T follicular helper cell (primary cell): ENCODE data around the gene SYT2.
"Not testable (repeated sequence)": the region's sequence is repeated elsewhere in the genome, so short reads cannot be mapped to it uniquely, and the experiment has no call there.

Experiments used
- DNase-seq: peaks from one replicate; pipeline ENCODE4 v3.0.0-alpha.2; 2020; ENCODE audit warnings: low read depth

Gene SYT2

DNA sequence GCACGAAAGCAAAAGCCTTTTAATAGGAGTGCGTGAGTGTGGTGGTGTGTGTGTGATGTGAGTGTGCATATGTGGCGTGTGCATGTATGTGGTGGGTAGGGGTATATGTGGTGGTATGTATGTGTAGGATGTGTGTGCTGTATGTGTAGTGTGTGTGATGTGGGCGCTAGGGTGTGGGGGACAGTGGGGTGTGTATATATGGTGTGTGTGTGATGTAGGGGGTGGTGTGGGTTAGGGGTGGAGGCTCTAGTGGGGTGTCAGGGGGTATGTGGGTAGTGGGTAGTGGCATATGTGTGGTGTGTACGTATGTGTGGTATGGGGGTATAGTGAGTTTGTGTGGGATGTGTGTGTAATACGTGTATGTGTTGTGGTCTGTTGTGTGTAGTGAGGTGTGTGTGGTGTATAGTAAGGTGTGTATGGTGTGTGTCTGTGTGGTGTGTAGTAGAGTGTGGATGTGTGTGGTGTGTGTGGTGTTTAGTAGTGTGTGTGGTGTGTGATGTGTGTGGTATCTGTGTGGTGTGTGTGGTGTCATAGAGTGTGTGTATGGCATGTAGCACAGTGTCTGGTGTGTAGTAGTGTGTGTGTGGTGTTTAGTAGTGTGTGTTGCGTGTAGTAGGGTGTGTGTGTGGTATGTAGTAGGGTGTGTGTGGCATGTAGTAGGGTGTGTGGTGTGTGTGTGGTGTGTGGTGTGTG is 86.0 kb downstream of the SYT2 start:
- no peak for DNase-seq

DNA sequence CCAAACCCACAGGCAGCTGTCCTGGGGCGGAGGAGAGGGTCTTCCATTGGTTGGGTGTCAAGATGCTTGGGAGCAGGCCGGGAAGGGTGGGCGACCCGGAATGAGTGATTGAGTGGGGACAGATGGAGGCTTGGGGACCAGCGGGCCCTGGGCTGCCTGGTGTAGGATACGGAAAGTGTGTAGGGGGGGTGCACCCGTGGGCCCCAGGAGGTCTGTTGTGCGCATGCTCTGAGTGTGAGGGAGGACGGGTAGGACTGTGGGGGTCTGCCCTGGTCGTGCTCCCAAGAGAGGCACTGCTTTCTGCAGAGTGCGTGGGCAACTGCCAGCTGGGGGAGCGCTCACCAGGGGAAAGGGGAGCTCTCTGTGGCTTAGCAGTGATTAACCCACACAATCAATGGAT is 86.8 kb downstream of the SYT2 start:
- not testable (repeated sequence) for DNase-seq

DNA sequence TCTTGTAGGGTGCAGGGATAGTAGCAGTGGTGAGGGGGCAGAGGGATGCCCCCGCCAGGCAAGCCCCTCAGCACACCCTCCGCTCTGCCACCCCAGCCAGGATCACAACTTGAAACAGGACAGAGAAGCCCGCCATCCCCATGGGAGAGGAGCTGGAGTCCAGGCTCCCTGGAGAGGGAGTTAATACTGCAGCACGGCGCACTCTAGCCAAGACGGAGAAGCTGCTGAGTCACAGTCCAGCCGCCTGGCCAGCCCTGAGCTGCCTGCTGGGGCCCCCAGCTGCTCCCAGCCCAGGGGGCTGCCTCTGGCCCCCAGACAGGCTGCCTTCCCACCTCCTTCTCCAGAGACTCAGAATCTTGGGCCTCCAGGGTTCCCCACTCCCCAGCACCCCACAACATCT is 87.2 kb downstream of the SYT2 start:
- no peak for DNase-seq

DNA sequence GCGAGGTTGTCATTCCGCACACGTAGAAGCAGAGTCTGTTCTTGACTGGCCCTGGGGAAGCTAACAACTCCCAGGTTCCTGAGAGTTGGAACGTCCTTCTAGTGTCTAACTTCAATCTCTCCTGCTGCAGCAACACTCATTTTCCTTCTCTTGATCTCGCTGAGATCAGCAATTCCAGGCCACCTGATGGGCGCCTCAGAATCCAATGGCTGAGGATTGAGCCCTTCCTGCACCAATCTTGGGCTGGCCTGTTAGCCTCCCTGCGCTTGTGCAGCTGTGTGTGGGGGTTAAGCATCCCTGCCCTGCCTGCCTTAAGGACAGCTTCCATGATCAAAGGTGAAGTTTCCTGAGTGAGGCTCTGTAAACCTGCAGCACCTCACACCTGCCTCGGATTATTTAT is 87.9 kb downstream of the SYT2 start:
- DNase-seq = no peak

DNA sequence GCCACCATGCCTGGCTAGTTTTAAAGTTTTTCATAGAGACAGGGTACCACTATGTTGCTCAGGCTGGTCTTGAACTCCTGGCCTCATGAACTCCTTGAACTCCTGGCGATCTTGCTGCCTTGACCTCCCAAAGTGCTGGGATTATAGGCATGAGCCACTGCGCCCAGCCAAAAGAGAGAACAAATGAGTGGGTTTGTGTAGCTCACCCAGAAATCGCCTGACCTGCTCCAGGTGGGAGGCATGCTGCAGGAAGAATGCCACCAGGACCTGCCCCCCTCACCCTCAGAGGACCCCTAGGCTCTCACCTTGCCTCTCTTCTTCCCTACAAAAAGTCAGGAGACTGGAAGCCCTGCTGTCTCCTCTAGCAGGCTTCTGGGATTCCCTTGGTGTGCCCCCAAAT is 88.8 kb downstream of the SYT2 start:
- no peak for DNase-seq

DNA sequence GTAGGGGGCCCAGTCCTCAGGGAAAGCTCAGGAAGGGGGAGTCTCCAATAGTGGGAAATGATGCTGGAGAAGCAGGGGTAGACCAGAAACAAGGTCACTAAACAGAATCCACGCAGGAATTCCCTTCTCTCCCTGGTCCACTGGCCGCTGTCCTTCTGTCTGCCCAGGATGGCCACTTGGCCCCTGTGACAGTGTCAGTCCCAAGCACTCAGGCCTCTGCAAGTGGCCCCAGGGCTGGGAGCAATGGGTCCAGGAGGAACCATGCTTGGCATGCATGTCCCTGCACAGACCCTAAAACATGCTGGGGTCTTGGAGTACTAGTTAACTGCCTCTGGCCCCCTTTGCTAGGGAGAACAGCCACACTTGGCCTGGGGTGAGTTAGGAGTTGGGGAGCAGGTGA is 90.2 kb downstream of the SYT2 start:
- DNase-seq = not testable (repeated sequence)

DNA sequence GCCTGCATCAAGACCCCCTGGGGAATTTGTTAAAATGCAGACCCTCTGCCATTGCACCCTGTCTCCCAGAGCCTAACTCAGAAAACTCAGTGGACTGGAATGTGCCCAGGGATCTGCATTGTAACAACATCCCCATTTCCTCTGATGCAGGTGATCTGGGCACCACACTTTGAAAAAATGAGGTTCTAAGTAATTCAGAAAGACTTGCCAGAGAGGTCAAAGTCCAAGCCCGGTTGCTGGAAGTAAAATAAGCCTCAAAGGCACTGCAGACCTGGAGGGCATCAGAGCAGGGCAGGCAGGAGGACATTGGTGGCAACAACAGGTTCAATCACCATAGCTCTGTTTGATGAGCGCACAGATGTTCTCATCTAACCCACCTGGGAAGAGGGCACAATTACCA is 90.7 kb downstream of the SYT2 start:
- no peak for DNase-seq

DNA sequence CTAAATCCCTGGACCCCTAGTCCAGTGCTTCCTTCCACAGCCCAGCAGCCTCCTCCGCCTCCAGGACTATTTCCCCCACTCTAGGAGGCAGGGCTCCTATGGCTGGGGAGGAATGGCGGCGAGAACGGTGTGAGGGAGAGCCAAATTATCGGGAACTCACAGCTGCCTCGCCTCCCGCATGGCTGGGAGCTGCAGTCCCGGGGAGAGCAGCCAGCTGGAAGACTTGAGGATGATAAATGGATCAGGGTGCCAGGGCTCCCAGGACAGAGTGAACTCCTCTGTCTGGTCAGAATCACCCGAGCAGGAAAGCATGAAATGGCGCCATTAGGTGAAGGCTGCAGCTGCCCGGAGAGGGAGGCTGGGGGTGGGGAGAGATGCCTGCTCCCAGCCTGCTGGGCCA is 91.2 kb downstream of the SYT2 start:
- DNase-seq = not testable (repeated sequence)

DNA sequence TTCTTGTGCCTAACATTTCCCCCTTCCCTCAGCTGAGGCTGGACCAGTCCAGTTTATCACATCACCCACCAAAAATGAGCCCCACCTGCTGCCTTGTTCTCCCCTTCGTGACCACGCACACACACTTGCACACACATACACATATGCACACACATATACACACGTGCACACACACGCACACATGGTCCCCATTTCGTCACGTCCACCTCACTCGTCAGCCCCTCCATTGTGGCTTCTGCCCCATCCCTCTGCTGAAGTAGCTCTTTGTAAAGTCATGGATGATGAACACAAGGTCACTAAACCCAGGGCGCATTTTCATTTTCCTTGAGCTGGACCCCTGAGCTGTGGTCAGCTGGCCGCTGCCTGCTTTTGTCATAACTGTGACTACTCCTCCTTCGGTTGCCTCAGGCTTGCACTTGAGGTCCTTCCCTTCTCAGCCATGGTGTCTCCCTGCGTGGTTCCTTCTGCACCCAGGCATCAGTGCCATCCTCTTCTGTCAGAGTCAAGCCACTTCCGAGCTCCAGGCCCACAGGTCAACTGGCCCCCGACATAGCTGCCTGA is 93.8 kb downstream of the SYT2 start:
- no peak for DNase-seq

DNA sequence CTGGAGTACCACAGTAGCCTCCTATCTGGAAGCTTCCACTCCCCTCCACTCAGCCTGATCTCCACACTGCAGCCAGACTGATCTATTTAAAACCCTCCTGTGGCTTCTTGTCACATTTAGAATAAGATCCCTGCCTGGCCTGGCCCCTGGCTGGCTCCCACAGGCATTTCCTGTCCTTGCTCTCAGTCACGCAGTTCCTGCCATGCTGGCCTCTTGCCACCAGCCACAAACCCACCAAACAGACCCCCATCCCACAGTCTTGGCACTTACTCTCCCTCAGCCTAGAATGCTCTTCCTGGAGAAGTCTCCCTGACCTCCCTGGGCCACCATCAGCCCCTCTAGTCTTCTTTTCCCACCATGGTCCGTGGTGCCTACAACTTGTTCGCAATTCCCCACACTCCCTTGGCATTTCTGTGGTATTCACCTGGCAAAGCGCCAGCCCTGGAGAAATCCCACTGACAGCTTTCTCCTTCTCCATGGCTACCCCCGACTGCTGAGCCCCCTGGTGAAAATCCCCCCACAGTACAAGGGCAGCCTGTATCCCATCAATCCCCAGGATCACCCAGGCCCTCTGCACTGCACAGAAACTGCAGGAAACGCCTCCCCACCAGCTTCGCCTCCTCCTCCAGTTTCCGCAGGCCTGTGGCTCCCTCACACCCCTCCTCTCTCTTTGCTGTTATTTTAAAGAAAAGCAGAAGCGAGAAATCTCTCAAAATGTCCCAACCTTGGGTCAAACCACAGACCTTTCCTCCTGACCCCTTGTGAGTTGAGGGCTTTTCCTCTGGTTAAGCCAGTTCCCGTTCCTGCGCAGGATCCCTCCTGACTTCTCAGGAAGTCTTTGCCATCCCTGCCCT is 94.5 kb downstream of the SYT2 start:
- DNase-seq = no peak

DNA sequence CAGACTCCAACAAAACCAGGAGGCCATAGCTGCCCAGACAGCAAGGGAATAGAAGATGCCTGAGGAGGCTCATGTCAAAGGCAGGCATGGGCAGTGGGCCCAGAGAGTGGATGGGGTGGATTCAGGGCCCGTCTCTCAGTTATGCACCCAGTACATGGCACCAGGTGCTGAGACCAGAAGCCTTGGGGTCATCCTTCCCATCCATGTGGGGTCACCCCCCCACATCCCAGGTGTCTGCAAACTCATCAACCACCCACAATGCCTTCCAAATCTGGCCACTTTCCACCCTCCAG is 95.1 kb downstream of the SYT2 start:
- not testable (repeated sequence) for DNase-seq

DNA sequence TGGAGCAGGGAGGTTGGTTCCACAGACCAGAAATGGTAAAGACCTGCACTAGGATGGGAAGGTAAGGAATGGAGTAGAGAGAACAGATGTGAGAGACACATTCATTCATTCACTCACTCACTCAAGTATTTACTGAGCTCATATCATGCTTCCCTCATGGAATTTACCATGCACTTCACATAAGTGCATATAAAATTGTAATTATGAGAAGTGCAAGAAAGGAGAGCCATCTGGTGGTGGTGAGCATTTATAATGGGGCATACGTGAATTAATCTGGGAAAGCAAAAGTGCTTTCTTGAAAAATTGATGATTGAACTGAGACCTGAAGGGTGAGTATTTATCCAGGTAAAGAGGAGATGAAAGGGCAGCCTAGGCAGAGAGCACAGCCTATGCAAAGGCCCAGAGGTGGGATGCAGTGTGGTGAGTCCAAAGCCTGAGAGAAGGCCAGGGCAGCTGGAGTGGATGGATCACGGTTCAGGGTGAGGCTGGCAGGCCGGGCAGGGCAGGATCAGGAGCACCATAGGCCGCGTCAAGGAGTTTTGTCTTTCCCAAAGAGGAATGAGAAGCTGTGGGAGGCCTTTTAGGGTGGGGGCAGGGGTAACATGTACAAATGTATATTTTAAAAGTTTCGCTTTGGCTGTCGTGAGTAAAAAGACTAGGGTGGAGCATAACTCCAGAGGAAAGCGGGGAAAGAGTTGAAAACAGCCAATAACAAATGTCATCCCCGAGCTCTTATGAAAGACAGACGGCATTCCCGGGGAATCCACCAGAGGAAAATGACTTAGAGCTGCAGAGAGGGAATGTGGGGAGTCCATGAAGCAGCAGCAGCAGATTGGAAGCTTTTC is 95.7 kb downstream of the SYT2 start:
- DNase-seq = not testable (repeated sequence)

DNA sequence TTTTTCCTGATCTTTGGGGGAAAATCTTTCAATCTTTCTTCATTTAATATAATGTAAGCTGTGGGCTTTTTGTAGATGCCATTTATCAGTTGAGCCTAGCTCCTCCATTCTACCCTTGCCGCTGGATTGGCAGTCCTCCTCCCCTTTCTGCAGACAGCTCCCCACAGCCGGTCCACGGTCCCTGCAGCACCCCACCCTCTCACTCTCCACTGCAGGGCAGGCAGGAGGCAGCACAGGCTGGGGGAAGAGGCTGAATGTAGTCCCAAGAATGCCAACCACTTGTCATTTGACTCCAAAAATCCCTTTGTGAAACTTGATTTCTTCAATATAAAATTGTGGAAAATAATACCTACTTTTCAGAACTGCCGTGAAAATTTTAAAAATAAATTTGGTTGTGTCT is 96.7 kb downstream of the SYT2 start:
- DNase-seq = no peak

DNA sequence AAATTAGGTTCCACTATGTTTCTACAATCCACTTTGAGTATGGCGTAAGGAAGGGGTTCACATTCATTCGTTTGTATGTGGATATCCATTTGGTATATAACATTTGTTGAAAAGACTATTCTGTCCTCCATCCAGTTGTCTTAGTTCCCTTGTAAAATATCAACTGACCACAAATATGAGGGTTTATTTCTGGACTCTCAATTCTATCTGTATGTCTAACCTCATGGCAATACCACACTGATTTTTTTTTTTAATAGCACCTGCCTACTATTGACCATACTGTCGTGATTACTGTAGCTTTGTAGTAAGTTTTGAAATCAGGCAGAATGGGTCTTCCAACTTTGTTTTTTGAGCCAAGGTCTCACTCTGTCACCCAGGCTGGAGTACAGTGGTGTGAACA is 98.2 kb downstream of the SYT2 start:
- not testable (repeated sequence) for DNase-seq

DNA sequence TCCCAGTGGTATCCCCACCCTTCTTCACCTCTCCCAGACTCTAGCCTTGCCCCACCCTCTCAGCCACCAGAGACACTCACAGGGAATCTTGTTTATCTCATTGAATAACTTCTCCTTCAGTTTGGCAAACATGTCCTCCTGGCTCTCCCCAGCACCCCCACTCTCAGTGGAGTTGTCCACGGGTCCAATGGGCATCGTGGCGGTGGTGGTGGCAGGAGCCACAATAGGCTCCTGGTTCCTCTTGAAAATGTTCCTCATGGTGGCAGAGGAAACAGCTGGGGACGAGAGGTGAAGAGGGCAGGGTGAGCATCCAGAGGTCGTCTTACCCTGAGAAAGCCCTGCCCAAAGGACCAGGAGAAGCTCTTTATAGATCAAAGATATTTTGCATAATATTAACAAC is 104.7 kb downstream of the SYT2 start:
- no peak for DNase-seq

DNA sequence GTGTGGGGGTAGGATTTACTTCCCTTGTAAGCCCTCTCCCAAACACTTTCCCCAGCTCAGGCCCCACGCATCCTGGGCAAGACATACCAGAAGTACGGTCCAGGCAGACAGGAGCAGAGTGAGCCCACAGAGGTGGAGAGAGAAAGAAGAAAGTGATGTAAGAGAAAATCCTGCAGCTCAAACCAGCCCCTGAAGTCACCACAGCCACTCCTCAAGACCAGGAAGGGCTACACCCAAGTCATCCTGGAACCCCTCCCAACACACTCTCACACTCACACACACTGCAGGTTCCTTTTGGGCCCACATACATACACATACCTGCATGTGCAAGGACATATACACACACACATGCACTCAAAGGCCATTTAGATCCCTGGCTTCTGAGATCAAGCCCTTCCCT is 106.8 kb downstream of the SYT2 start:
- no peak for DNase-seq

DNA sequence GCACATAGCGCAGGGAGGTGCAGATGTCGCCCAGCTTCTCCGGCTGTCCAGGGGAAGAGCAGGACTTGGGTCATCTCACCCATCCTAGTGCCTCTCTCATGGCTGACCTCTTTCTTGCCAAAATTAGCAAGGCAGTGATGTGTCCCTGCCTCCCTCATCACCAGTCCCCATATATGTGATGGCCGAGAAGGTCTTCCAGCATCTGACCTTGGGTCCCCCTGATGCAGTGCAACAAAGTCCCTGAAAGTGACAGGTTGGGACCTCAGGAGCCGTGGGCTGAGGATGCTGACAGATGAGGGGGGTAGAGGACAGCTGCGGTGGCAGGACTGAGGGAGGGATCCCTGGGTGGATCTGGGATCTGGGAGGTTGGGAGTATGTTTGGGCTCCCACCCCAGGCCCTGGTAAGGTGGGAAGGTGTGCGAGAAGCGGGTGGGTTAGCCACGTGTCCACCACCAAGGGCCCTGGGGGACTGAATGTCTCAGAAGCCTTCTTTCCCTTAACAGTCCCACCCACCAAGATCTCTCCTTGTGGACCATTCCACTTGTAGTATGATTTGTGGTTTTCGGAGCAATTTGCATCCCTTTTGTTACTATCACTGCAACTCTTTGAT is 109.7 kb downstream of the SYT2 start:
- DNase-seq = no peak

DNA sequence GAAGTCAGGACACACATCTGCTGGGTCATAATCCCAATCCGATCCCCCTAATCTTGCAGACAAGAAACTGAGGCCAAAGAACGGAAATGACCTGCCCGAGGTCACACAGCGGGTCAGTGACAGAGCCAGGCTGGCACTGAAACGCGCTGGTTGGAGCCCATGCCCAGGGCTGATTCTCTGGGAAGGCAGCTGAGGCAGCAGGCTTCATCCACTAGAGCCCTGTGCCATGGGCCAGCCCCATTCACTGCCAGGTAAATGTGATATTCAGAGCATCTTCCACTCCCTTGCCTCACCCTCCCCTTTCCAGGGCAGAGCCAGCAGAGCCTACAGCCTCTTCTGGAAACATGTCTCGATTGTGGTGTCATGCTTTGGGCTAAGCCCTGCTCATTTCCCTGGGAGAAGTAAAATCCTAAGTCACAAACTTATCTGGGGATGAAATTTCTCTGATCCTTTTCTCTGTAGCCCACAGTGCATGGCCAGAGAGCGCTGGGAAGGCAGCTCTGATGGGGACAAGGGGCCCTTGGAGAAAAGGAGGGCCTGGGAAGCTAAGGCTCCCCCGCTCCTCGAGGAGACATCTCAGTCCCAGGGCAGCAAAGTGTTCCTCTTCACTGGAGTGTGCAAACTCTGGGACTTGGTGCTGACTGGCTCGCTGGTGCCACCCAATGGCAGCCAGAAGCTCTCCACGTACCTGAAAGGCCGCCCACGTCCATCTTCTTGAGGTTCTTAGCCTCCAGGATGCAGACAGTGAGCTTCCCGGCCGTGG is 110.4 kb downstream of the SYT2 start:
- no peak for DNase-seq

DNA sequence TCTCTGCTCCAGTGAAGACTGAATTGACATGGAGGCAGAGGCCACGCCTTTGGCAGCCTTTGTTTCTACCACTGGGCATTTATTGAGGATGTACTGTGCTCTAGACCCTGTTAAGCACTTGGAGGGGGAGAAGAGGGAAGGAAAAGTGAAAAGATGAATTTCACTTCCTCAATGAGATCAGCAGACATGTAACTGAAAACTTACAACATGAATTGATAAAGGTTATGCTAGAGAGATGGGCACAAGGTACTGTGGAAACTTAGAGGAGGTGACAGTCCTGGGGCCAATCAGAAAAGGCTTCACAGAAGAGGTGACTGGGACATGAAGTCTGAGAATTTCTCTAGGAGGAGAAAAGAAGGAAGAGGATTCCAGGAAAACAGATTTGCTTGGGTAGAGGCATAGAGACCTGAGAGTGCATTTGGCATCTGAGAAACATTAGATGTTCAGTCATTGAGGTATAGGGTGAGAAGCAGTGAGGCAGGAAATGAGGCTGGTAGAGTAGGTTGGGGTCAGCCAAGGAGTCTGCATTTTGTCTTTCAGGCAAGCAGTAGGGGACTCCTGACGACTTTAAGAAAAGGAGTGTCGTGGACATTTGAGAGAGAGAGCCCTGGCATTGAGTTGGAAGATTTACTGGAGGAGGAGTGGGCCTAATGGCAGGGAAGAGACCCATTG is 113.0 kb downstream of the SYT2 start:
- DNase-seq = no peak

DNA sequence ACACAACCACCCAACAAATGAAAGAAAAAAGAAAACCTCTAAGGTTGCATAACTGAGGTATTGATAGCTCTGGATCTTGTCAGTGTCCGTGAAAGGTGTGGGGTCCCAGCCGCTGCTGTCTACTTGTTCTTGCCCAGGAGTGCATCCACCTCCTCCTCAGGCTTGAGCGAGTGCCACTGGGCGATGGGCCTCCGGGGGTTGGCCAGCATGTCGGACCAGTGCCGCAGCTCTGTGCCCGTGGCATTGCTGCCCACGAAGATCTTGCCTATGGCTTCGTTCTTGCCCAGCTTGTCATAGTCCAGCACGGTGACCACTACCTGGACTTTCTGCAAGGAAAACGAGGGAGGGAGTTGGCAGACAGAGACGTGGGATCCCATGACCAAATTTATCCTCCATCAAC is 113.6 kb downstream of the SYT2 start:
- DNase-seq = no peak

DNA sequence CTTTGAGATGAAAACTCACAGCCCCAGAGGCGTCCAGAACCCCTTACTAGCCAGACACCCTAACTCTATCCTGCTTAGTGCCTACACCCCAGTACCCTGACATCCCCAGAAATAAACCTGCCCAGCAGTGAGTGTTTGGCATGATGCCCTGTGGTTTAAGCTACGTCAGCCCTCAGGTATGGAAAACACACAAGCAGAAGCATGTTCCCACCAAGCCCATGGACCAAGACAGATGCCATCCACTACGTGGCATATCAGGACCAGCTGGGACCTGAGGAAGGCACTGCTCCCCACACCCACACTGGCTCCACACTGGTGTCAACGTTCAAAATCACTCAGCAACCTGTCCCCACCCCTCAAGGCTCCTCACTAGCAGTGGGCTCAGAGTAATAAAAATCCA is 116.4 kb downstream of the SYT2 start:
- DNase-seq = no peak
